Measurements from ENCODE around the gene NUTM2E.
"Not testable (repeated sequence)": the region's sequence is repeated elsewhere in the genome, so short reads cannot be mapped to it uniquely, and the experiment has no call there.

The NUTM2E gene

GRCh38 chr10:79826496-79827215, at the start of gene NUTM2E:
NUTM2E (plus strand) TSS chr10:79826739; CDS start chr10:79841741, 15,002 bp downstream.
- peak; percentile 1 for DNase-seq (ENCODE audit: low spot score)

- DNase-seq (ENCODE audit: low spot score) = not testable (repeated sequence)
Observed at GRCh38 chr10:79777997-79778396, 48.5 kb upstream of the NUTM2E start.

GRCh38 chr10:79779310-79779938, 47.1 kb upstream of the NUTM2E start:
- peak; percentile 1 for DNase-seq (ENCODE audit: low spot score)

- DNase-seq (ENCODE audit: low spot score) = not testable (repeated sequence)
Observed at GRCh38 chr10:79779992-79780391, 46.5 kb upstream of the NUTM2E start.

- not testable (repeated sequence) for DNase-seq (ENCODE audit: low spot score)
Observed at GRCh38 chr10:79781584-79781983, 45.0 kb upstream of the NUTM2E start.

- not testable (repeated sequence) for DNase-seq (ENCODE audit: low spot score)
Observed at GRCh38 chr10:79787455-79787952, 39.0 kb upstream of the NUTM2E start.

GRCh38 chr10:79789351-79789750, 37.2 kb upstream of the NUTM2E start:
- not testable (repeated sequence) for DNase-seq (ENCODE audit: low spot score)

- DNase-seq (ENCODE audit: low spot score) = not testable (repeated sequence)
Observed at GRCh38 chr10:79791906-79792517, 34.5 kb upstream of the NUTM2E start.

GRCh38 chr10:79799337-79799736, 27.2 kb upstream of the NUTM2E start:
- not testable (repeated sequence) for DNase-seq (ENCODE audit: low spot score)

GRCh38 chr10:79805857-79806256, 20.7 kb upstream of the NUTM2E start:
- DNase-seq (ENCODE audit: low spot score) = not testable (repeated sequence)

- not testable (repeated sequence) for DNase-seq (ENCODE audit: low spot score)
Observed at GRCh38 chr10:79811895-79812294, 14.6 kb upstream of the NUTM2E start.

GRCh38 chr10:79816290-79816689, 10.2 kb upstream of the NUTM2E start:
- DNase-seq (ENCODE audit: low spot score) = not testable (repeated sequence)

- not testable (repeated sequence) for DNase-seq (ENCODE audit: low spot score)
Observed at GRCh38 chr10:79823387-79823786, 3.2 kb upstream of the NUTM2E start.

- DNase-seq (ENCODE audit: low spot score) = not testable (repeated sequence)
Observed at GRCh38 chr10:79825587-79826011, 940 bp upstream of the NUTM2E start.

GRCh38 chr10:79826131-79826495, 426 bp upstream of the NUTM2E start:
- DNase-seq (ENCODE audit: low spot score) = not testable (repeated sequence)

- DNase-seq (ENCODE audit: low spot score) = not testable (repeated sequence)
Observed at GRCh38 chr10:79833833-79834232, 7.3 kb downstream of the NUTM2E start.

- not testable (repeated sequence) for DNase-seq (ENCODE audit: low spot score)
Observed at GRCh38 chr10:79835891-79836290, 9.4 kb downstream of the NUTM2E start.

GRCh38 chr10:79836891-79837290, 10.4 kb downstream of the NUTM2E start:
- DNase-seq (ENCODE audit: low spot score) = not testable (repeated sequence)

GRCh38 chr10:79838441-79838840, 11.9 kb downstream of the NUTM2E start:
- not testable (repeated sequence) for DNase-seq (ENCODE audit: low spot score)

GRCh38 chr10:79853191-79853854, 26.8 kb downstream of the NUTM2E start:
- DNase-seq (ENCODE audit: low spot score) = not testable (repeated sequence)

GRCh38 chr10:79862269-79862668, 35.7 kb downstream of the NUTM2E start:
- DNase-seq (ENCODE audit: low spot score) = not testable (repeated sequence)

GRCh38 chr10:79862803-79863202, 36.3 kb downstream of the NUTM2E start:
- not testable (repeated sequence) for DNase-seq (ENCODE audit: low spot score)
